Panc1 (cell line): ENCODE measurements around the gene SRP72. TPM values are rescaled to one million over a fixed set of nuclear protein-coding genes. Genes with fewer than 3 reads are reported as not detected.

Experiments used
- ATAC-seq: fragments of 200-7000 bp; cut with Tn5 transposase; 2 replicates; pipeline ENCODE4 v1.9.1; 2020; ENCODE audit warnings: mild to moderate bottlenecking, moderate library complexity
- BruUV-seq: library from RNA; stranded (reverse); fragments of 400-500 nt; replicated peaks from 2 replicates; lab custom pipeline; 2021; lab: Mats Ljungman, UMichigan
- CTCF ChIA-PET: fragments of 300-600 bp; sonication (Branson Sonifier 250); formaldehyde crosslinking; loops from one replicate; lab custom pipeline; 2022; ENCODE audit warnings: antibody characterized with exemption; lab: Charles Lee
- POLR2A ChIA-PET: fragments of 300-600 bp; sonication (Branson Sonifier 250); formaldehyde crosslinking; loops from one replicate; lab custom pipeline; 2022; ENCODE audit warnings: antibody characterized with exemption; lab: Charles Lee
- DNase-seq: peaks from one replicate; pipeline ENCODE4 v3.0.0-alpha.2; 2010; ENCODE audit warnings: low read depth, low spot score
- H3K27ac ChIP-seq: 2 replicates; pipeline ENCODE4 v1.5.1; 2011; ENCODE audit warnings: mild to moderate bottlenecking, low read length, inconsistent platforms
- H3K27me3 ChIP-seq: fragments of 200-500 bp; sonication (Bioruptor generic); 2 replicates; pipeline ENCODE4 v1.6.0; 2014; ENCODE audit warnings: low read length, inconsistent platforms; ENCODE audit not compliant: control insufficient read depth, insufficient read depth
- H3K36me3 ChIP-seq: fragments of 200-500 bp; sonication (Bioruptor generic); 2 replicates; pipeline ENCODE4 v1.5.1; 2014; ENCODE audit warnings: inconsistent platforms, mild to moderate bottlenecking, low read length, moderate library complexity; ENCODE audit not compliant: control insufficient read depth, insufficient read depth
- H3K4me1 ChIP-seq: 2 replicates; pipeline ENCODE4 v1.5.1; 2011; ENCODE audit warnings: inconsistent platforms, mild to moderate bottlenecking, low read length, moderate library complexity; ENCODE audit not compliant: control insufficient read depth, insufficient read depth
- H3K4me3 ChIP-seq, 2 experiments: 2 replicates each; pipeline ENCODE4 v1.5.1; 2011 to 2012; ENCODE audit warnings: low read depth in 2 of 2, low read length in 2 of 2, mild to moderate bottlenecking in 2 of 2, inconsistent platforms in 1 of 2, moderate library complexity in 1 of 2
- H3K9me3 ChIP-seq: fragments of 200-500 bp; sonication (Bioruptor generic); 2 replicates; pipeline ENCODE4 v1.5.1; 2014; ENCODE audit warnings: low read depth, mild to moderate bottlenecking, inconsistent platforms, low read length, moderate library complexity; ENCODE audit not compliant: control insufficient read depth, insufficient read depth
- CTCF ChIP-seq: fragments of 450-650 bp; IDR thresholded peaks from 2 replicates; pipeline ENCODE4 v1.5.1; 2017; ENCODE audit warnings: mild to moderate bottlenecking
- POLR2AphosphoS5 ChIP-seq: IDR thresholded peaks from 2 replicates; pipeline ENCODE4 v1.6.1; 2012; ENCODE audit warnings: mild to moderate bottlenecking, low read depth, low read length, moderate library complexity
- REST ChIP-seq, 2 experiments: IDR thresholded peaks; 2 replicates each; pipeline ENCODE4 v1.6.1; 2011 to 2012; ENCODE audit warnings: low read depth in 2 of 2, control low read depth in 1 of 2, low read length in 1 of 2, mild to moderate bottlenecking in 1 of 2, moderate library complexity in 1 of 2; ENCODE audit not compliant: insufficient read depth in 1 of 2
- SIN3A ChIP-seq: IDR thresholded peaks from 2 replicates; pipeline ENCODE4 v1.6.1; 2012; ENCODE audit warnings: low read depth, mild to moderate bottlenecking, low read length, moderate library complexity, borderline replicate concordance; ENCODE audit not compliant: insufficient read depth
- TCF7L2 ChIP-seq: IDR thresholded peaks from 2 replicates; pipeline ENCODE4 v1.6.1; 2011; ENCODE audit warnings: mild to moderate bottlenecking, low read depth, low read length, inconsistent platforms
- in situ Hi-C: cut with HindIII; loops from 2 replicates; pipeline ENCODE4 v1.10.0; 2016; ENCODE audit warnings: low sequenced_read_pairs, low pct_unique_long_range_greater_than_20kb
- intact Hi-C: fragments of 100-400 bp; cut with micrococcal nuclease; formaldehyde crosslinking; loops from one replicate; pipeline ENCODE4 v1.10.0; 2022; ENCODE audit not compliant: unreplicated experiment
- total RNA-seq: library from RNA; stranded (reverse); gene quantifications from one replicate; pipeline ENCODE4 v1.2.1, GENCODE V29; 2021; ENCODE audit not compliant: unreplicated experiment

The SRP72 gene
- total RNA-seq, 1 experiment from 2014 or later = 82.4 TPM

GRCh38 chr4:56426273-56426672, 41.1 kb upstream of the SRP72 start:
- H3K4me3 ChIP-seq = no peak overlapping the region
- no peak overlapping the region for H3K27ac ChIP-seq
- H3K27me3 ChIP-seq = no peaks in the 10 kb centered on the region
- no peaks in the 10 kb centered on the region; the same call in 1 of the 2 replicates for H3K4me1 ChIP-seq
- ATAC-seq = no peak
- BruUV-seq = no TSS peak
- H3K9me3 ChIP-seq = no peaks in the 10 kb centered on the region
- no peak for DNase-seq
- ChIA-PET CTCF (no interaction called here), POLR2A (no interaction called here)
- in situ Hi-C loops = no loop called here
- H3K36me3 ChIP-seq = no peaks in the 10 kb centered on the region
- intact Hi-C loops = no loop called here
- TF ChIP-seq POLR2AphosphoS5 (no peak), SIN3A (no peak), REST (IDR thresholded peaks at IDR 0.05; ENCODE audit: insufficient read depth in 1 of 2, low read depth in 2 of 2, low read length in 1 of 2) (no peak), CTCF (no peak), TCF7L2 (no peak)

DNA sequence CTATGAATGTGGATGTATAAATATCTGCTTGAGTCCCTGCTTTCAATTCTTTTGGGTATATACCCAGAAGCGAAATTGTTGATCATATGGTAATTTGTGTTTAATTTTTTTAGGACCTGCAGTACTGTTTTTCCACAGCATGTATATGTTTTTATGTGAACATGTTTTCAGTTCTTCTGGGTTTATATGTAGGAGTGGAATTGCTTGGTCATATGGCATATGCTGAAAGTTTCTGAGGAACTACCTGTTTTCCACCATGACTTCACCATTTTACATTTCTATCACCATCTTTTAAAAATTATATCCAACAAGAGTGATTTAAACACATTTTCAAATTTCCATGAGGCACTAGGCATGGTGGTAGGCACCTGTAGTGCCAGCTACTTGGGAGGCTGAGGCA, 40.2 kb upstream of the SRP72 start:
- ATAC-seq (no peak), DNase-seq (no peak)
- Histone ChIP-seq H3K27ac (no peak overlapping the region), H3K27me3 (no peaks in the 10 kb centered on the region), H3K4me1 (no peaks in the 10 kb centered on the region; the same call in 1 of the 2 replicates), H3K9me3 (no peaks in the 10 kb centered on the region), H3K4me3 (no peak overlapping the region), H3K36me3 (no peaks in the 10 kb centered on the region)
- intact Hi-C loops = no loop called here
- no TSS peak for BruUV-seq
- ChIA-PET POLR2A (no interaction called here), CTCF (no interaction called here)
- no peak for TF ChIP-seq REST (IDR thresholded peaks at IDR 0.05; ENCODE audit: insufficient read depth in 1 of 2, low read depth in 2 of 2, low read length in 1 of 2)
- TF ChIP-seq SIN3A = no peak
- TF ChIP-seq TCF7L2 = no peak
- TF ChIP-seq CTCF = no peak
- TF ChIP-seq POLR2AphosphoS5 = no peak
- in situ Hi-C loops = no loop called here
